GM18517 (cell line): ENCODE measurements around the gene WBP1.
"Not testable (repeated sequence)": the region's sequence is repeated elsewhere in the genome, so short reads cannot be mapped to it uniquely, and the experiment has no call there.

Experiments
- ATAC-seq: cut with Tn5 transposase; IDR thresholded peaks from one replicate; pipeline ENCODE4 v1.9.1; 2021; ENCODE audit warnings: mild to moderate bottlenecking, moderate library complexity; ENCODE audit not compliant: unreplicated experiment

Gene WBP1

GRCh38 chr2:74481431-74481830 is 23.2 kb downstream of the WBP1 start:
- ATAC-seq: no peak

DNA sequence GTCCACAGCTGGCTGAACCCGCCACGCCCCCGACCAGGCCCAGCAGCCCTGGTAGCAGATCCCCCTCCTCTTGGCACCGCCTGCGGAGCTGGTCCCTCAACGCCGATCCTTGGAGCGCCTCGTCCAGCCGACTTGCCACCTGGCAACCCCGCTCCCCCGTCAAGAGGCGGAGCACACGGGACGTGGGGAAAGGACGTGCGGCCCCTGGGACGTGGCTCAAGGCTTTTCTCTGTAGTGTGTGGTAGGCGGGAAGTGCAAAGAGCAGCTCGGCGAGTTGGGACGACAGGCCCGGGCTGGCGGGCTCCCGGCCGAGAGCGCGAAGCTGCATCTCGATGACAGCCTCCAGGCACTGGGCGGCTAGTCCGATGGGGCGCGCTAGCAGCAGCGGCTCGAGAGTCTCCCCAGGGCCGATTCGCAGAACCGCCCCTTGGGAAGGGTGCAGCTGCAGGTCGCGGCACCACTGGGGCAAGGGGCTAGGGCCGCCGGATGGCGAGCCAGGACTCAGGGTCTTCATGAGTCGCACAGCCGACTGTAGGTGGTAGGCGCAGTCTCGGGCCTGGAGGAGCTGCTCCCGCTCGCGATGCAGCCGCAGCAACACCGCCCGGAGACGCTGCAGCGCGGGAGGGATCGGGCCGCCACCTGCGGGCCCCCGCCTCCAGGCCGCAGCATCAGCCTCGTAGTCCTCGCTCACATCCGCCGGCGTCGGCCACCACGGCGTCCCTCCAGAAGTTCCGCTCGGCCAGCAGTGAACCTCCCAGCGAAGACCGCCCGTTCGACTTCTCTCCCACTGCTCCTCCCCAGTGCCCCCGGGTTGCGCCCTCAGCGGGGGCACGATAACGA is 23.9 kb downstream of the WBP1 start:
- peak; percentile 38 for ATAC-seq

DNA sequence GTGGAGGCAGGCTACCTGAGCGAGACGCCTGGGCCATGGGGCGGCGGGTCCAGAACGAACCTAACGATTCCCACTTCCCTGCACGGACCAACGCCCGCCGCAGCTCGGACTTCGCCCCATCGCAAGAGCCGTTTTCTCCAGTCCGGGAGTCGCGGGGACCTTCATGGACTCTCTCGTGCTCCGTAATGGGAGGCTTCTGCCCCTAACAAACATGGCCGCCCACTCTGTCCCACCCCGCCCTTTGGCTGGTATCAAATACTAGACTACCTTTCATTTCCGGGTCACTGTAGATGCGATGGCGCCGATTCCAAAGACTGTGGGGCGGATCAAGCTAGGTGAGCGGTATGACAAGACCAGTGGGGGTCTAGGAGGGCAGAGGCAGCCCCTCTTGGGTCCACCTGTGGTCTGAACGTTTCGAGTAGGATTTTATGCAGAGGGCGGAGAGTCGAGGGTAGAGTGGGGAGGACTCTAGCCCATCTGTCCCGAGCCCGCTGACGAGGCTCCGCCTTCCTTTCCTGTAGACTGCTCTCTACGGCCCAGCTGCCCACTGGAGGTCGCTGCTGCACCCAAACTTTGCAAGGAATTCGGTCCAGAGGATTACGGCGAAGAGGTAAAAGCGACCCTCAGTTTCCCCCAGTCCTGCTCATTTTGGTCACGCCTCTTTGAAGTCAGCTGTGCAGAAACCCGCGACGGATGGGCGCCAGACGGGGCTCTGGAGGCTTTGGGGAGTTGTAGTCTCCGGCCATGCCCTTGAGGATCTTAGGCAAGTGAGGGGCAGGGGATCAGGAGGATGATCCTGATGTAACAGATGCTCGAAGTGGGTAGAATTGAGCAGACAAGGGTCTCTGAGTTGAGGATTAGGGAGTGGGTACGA is 24.8 kb downstream of the WBP1 start, which contains the start of the genes CCDC142 and TTC31:
Gene CCDC142, minus strand, starts transcription at position 198 of the 874 bp plus-strand sequence. Its CDS starts 161 bp downstream, at position 37.
Gene TTC31, plus strand, starts transcription at position 281 of the 874 bp plus-strand sequence. Its CDS starts 15 bp downstream, at position 296.
- ATAC-seq: peak; percentile 93

DNA sequence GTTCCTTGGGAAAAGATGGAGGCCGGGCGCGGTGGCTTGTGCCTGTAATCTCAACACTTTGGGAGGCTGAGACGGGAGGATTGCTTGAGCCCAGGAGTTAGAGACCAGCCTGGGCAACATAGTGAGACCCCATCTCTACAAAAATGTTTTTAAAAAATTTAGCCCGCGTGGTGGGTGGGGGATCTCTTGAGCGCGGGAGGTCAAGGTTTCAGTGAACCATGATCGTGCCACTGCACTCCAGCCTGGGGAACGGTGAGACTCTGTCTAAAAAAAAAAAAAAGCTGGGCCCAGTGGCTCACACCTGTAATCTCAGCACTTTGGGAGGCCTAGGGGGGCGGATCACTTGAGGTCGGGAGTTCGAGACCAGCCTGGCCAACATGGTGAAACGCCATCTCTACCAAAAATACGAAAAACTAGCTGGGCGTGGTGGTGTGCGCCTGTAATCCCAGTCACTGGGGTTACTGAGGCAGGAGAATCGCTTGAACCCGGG is 25.5 kb downstream of the WBP1 start:
- not testable (repeated sequence) for ATAC-seq

- no peak for ATAC-seq
These were observed 27.9 kb downstream of the WBP1 start for GRCh38 chr2:74486141-74486540.

GRCh38 chr2:74488643-74489481 is 30.6 kb downstream of the WBP1 start:
- no peak for ATAC-seq

DNA sequence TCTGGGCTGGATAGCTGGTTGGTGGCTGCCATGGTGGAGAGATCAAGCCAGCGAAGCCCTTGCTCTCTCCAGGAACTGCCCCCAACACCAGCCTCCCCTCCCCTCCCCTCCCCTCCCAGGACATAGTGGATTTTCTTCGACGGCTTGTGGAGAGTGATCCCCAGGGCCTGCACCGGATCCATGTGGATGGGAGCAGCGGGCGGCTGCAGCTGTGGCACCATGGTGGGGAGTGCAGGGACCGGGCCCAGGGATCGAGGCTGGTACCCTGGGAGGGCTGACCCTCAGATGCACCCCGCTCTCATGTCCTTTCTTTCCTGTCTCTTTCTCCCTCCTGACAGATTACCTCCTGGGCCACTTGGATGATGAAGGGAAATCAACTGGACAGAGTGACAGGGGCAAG is 31.7 kb downstream of the WBP1 start:
- ATAC-seq: no peak

DNA sequence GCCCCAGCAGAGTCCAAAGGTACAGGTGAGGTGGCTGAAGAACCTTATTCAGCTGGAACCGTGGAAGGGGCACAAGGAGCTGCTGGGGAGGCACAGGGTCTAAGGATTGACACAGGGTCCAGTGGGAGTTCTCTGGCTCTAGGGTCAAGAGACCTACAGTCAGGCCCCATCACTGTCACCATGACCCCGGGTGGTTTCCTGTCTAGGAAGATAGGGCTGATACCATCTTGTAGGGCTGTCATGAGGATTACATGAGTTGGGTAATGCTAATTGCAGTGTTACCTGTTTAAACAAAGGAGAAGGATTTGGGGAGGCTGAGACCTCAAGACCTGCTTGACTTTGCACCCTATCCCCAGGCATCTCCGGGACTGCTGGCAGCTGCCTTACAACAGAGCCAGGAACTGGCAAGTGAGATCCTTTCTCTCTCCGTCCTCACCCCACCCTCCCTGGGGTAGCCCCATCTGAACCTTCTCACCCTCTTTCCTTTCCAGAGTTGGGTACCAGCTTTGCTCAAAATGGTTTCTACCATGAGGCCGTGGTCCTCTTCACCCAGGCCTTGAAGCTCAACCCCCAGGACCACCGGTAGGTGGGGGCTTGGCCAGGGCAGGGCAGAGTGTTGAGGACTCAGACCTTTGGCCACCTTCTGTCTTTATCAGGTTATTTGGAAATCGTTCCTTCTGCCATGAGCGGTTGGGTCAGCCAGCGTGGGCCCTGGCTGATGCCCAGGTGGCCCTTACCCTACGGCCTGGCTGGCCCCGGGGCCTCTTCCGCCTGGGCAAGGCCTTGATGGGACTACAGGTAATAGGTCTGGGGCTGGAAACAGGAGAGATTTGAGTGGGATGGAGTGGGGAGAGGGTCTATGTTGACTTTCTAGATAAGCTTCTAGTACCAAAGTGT is 33.7 kb downstream of the WBP1 start:
- ATAC-seq: no peak

DNA sequence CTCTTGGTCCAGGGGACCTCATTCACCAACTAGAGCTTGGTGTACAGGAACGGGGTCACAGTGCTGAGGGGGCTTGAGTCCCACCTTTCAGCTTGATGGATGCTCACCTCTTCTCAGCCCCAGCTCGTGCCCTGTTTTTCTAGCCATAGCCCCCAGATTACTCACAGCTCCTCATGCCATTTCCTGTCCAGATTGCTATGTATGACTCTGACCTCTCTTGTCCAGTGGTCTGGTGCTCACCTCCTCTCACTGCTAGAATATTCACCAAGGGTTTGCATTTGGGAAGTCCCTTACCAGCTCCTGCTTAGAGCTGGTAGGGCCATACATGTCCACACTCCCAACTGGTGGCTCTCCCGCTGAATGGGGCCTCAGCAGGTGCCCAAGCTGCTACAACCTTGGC is 35.3 kb downstream of the WBP1 start:
- no peak for ATAC-seq

DNA sequence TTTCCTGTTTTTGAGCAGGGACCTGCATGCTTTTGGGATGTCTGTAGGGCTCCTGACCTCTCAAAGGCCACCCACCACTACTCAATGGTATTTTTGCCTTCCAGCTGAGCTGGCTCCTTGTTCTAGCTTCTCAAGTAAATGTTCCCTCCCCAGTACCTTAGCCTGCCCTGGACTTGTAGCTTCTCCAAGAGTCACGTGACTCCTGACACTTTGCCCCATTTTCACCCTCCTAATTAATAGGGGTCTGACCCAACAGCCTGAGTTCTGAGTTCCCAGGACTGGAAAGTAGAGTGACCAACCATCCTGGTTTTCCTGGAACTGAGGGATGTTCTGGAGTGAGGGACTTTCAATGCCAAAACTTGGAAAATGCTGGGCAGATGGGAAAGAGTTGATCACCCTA is 37.2 kb downstream of the WBP1 start:
- ATAC-seq: no peak

DNA sequence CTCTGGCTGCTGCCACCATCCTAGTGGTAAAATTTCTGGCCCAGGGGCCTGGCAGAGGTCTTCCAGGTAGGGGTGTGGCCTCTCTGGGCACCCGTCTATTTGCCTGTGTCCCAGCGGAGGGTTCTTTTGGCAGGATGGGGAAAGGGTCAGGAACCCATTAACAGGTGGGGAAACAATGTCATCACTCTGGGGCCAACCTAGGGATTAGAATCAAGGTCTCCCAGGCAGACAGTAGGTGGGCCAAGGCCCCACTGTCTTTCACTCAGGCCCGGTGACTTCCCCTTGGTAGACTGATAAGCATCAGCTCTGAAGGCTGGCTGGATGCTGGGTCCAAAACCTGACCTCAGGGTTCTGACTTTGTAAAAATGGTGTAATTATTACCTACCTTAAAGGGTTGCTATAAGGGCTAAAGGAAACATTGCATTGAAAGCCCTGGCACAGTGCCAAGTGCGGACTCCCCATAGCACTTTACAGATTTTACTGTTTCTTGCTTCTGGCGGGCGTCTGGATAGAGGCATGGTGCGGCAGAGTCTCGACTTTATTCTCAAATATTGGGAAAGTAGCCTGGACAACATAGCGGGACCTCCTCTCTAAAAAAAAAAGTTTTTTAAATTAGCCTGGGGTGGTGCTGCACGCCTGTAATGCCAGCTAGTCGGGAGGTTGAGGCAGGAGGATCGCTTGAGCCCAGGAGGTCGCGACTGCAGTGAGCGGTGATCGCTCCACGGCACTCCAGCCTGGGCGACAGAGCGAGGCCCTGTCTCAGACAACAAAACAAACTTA is 38.9 kb downstream of the WBP1 start:
- no peak for ATAC-seq

DNA sequence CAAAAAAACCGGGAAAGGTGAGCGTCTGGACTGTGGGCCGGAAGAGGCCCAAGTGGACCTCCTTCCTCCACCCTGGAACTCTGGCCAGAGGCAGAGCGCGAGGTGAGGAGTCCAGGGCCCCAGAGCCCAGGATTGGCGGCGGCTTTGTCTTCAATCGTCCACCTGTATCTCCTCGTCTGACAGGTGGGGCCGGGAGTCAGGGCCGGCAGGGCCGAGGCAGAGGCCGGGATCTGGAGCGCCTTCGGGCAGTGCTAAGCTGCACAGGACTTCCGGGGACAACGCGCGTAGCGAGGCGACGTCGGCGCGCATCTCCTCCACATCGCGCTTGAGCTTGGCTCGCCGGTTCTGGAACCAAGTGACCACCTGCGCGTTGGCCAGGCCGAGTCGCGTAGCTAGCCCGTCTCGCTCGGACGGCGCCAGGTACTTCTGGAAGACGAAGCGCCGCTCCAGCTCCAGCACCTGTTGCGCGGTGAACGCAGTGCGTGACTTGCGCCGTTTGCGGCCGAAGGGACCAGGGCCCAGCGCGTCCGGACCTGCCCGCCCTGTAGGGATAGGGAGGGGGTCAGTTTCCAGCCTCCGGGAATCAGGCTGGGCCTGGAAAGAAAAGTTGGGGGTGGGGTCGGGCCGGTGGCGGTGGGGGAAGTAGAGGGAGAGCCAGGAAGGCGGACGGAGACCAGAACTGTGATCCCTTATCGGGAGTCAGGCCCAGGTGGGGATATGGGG is 39.7 kb downstream of the WBP1 start:
- no peak for ATAC-seq

DNA sequence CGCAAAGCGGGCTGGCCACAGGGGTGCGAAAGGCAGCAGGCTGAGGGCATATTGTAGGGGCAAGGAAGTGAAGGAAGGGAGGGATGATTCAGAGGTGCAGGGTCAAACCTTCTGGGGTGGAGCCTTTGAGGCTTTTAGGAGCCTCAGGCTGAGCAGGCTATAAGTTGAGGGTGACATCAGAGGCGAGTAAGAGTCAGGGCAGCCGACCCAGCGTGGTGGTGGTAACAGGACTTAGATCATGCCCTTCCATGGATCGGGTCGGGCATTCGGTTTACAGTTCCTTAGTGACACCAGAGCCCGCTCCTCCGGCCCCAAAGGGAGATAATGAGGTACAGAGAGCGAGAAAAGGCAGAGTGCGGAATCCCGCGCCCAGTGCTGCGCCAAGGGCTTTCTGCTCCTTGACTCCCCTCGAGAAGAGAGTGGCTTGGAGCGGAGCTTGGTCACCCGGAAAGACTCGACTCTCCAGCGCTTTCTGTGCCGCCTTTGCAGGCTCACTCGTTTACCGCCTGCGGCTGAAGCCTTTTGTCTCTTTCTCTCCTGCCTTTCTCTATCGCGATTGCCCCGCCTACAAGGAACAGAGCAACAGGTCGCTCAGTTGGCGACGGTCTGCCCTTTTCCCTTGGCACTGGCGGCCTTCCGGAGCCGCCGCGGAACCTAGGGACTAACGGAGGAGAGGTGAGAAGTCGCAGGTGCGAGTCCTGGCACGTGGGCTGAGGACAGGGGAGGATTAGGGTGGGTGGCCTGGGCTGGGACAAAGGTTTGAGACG is 40.4 kb downstream of the WBP1 start:
- no peak for ATAC-seq

DNA sequence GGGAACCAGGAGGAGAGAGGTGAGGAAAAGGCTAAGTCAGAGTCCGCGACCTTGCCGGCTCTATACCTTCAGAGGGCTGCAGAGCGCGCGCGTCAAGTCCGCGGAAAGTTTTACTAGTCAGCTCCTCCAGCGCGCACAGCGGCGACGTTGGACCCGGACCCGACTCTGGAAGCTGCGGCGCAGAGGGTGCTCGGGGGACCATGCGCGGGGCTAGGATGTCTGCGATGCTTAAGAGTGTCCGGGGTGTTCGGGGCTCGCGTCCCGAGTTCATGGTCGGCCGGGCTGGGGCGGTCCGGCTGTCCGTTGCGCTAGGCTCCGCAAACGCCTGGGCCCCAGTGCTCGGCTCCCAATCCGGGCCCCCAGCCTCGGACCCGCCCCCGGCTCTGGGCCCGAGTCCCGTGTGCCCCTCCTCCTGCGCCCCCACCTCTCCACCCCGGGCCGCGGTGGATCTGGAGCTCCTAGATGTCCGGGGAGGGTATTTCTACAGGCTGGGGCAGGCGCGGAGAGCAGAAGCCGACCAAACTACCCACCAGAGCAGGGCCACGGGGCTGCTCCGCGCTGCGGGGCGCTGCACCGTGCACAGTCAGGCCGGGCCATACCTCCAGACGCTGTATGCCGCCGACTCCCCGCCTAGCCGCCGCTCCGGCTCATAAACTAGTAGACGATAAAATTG is 41.2 kb downstream of the WBP1 start, which contains the start of gene LBX2:
Gene LBX2, minus strand, starts transcription at position 337 of the 673 bp plus-strand sequence. Its CDS starts 66 bp downstream, at position 271.
- ATAC-seq: no peak

GRCh38 chr2:74499940-74500577 is 41.8 kb downstream of the WBP1 start:
- ATAC-seq: no peak

DNA sequence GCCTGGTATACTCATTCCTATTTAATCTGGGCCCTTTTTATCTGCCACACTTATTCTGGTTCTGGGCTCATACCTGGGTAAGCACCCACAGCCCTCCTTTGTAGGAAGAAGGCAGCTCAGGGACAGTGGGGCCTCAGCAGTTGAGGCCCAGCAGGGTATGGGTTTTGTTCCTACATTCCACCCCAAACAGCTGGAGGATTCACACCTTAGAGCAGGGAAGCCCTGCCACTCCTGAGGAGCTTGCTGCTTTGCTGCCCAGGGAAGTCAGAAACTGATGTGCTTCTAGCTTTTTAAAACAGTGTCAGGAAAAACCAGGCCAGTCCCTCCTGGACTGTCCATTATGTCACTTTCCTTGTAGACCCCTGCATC is 42.3 kb downstream of the WBP1 start:
- no peak for ATAC-seq
